ENCODE results near the gene F7.

F7 gene

DNA sequence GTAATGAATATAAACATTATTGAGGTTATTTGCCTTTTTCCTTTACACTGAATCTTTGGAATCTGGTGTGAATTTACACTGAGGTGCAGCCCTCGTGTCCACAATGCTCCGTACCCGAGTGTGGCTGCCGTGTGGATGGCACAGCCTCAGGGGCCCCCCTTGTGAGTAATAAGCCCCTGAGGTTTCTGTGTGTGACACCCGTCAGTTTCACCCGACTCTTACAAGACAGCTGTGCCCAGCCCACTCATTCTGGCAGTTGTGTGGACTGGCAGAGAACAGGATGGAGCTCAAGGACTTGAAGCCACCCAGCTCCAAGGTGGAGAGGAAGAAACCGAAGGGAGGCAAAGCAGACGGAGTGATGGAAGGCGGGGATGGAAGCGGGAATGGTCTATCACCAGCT lies 60.7 kb downstream of the F7 start:
- no peak for DNase-seq (ENCODE audit: low spot score)
- TF ChIP-seq, protein P1, sequence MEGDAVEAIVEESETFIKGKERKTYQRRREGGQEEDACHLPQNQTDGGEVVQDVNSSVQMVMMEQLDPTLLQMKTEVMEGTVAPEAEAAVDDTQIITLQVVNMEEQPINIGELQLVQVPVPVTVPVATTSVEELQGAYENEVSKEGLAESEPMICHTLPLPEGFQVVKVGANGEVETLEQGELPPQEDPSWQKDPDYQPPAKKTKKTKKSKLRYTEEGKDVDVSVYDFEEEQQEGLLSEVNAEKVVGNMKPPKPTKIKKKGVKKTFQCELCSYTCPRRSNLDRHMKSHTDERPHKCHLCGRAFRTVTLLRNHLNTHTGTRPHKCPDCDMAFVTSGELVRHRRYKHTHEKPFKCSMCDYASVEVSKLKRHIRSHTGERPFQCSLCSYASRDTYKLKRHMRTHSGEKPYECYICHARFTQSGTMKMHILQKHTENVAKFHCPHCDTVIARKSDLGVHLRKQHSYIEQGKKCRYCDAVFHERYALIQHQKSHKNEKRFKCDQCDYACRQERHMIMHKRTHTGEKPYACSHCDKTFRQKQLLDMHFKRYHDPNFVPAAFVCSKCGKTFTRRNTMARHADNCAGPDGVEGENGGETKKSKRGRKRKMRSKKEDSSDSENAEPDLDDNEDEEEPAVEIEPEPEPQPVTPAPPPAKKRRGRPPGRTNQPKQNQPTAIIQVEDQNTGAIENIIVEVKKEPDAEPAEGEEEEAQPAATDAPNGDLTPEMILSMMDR (conservative IDR thresholded peaks at IDR 0.05; ENCODE audit: low read depth): no peak
- ChIA-PET POLR2A (ENCODE audit: low non-redundant PET) (no interaction called here), CTCF (no interaction called here)
- no peak overlapping the region for H3K27ac ChIP-seq

DNA sequence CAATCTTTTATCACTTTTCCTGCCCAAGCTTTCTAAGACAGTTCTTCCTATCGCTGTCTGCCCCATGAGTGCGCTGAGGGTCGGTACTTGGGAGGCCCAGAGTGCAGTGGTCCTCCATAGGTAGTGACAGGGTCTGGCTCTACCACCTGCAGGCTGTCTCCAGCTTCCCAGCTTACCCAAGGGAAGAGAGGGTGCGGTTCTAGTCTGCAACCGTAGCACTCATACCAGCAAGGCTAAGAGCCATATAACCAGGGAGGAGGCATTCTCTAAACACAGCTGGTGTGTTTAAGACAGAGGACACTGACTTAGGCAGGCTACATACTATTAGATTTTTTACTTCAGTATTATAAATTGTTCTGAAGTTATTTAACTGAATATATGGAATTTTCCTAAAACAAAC lies 61.1 kb downstream of the F7 start:
- TF ChIP-seq, protein P1 (conservative IDR thresholded peaks at IDR 0.05; ENCODE audit: low read depth): no peak
- ChIA-PET POLR2A (ENCODE audit: low non-redundant PET) (no interaction called here), CTCF (no interaction called here)
- no peak for DNase-seq (ENCODE audit: low spot score)
- no peak overlapping the region for H3K27ac ChIP-seq

- ChIA-PET CTCF (no interaction called here), POLR2A (ENCODE audit: low non-redundant PET) (no interaction called here)
- no peak overlapping the region for H3K27ac ChIP-seq
- no peak for DNase-seq (ENCODE audit: low spot score)
- TF ChIP-seq, protein P1 (conservative IDR thresholded peaks at IDR 0.05; ENCODE audit: low read depth): no peak
These were observed 61.6 kb downstream of the F7 start for GRCh38 chr13:113167155-113167554.

- TF ChIP-seq, protein P1 (conservative IDR thresholded peaks at IDR 0.05; ENCODE audit: low read depth): no peak
- DNase-seq (ENCODE audit: low spot score): no peak
- ChIA-PET CTCF (no interaction called here), POLR2A (ENCODE audit: low non-redundant PET) (no interaction called here)
- H3K27ac ChIP-seq: no peak overlapping the region
These were observed 62.0 kb downstream of the F7 start for GRCh38 chr13:113167575-113167974.

DNA sequence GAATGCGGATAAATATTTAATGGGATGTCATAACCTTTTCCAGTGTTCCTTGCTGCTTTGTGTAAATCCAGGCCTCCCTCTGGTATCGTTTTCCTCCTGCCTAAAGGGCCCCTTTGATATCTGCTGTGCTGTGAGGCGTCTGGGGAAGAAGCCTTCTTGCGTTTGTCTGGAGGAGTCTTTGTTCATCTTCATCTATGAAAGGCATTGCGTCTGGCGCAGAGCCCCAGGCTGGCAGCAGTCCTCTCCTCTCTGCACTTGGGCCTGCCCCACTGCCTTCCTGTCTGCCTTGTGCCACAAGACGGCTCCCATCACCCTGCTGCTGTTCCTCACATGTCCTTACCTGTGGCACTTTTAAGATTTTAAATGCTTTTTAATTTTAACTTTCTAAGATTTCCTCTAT lies 62.6 kb downstream of the F7 start:
- ChIA-PET POLR2A (ENCODE audit: low non-redundant PET) (no interaction called here), CTCF (no interaction called here)
- DNase-seq (ENCODE audit: low spot score): no peak
- H3K27ac ChIP-seq: no peak overlapping the region
- TF ChIP-seq, protein P1 (conservative IDR thresholded peaks at IDR 0.05; ENCODE audit: low read depth): no peak

DNA sequence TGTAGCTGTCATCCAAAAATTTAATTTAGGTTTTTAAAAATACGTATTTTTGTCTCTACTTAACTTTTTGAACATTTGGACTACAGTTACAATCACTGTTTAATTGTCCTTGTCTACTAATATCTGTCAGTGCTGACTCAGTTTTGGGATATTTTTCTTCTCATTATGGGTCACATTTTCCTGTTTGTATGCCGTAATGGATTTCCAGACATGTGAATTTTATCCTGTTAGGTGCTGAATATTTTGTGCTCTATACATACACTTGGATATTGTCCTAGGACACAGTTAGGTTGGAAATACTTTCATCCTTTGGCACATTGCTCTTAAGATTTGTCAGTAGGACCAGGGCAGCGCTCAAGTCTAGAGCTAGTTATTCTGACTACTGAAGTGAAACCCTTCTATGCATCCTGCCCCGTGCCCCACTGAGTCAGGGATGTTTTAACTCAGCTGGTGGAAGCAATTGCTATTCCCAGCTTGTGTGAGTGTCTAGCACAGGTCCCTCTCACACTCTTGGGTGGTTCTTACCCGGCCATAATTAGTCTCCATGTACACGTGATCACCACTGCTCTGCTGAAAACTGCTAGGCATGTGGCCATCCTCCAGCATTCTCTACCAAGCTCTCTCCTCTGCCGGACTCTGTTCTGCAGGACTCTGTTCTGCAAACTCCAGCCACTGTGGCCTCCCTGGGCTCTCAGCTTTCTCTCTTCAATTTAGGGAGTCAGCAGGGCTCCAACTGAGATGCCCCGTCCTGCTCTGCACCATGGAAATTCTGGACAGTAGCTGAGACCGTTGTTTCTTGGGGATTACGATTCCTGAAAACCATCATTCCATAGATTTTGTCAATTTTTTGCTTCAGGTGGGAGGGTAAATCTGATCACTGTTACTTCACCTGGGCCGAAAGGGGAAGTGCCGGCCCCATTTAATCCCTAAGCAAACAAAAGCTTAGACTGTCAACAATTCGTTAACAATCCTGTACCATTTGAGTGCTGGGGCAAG lies 64.0 kb downstream of the F7 start:
- CTCF ChIA-PET: interaction anchor here (0.6 kb wide), 1 partner anchor 8 kb away, joined by 4 read pairs; no protein-coding TSS in a partner anchor
- POLR2A ChIA-PET (ENCODE audit: low non-redundant PET): no interaction called here
- TF ChIP-seq, protein P1 (conservative IDR thresholded peaks at IDR 0.05; ENCODE audit: low read depth): no peak
- no peak overlapping the region for H3K27ac ChIP-seq
- DNase-seq (ENCODE audit: low spot score): no peak
